GM23338 (cell line): ENCODE data around the gene TNFAIP8L3. TPM values are rescaled to one million over a fixed set of nuclear protein-coding genes. Genes with fewer than 3 reads are reported as not detected.

Source experiments
- CTCF ChIP-seq, 2 experiments: fragments of 200-600 bp in 1 of 2; sonication (generic) in 1 of 2; conservative IDR thresholded peaks; 2 replicates each; pipeline versions ENCODE4 v1.5.1 to v1.6.1; 2016 to 2017; ENCODE audit warnings: antibody characterized with exemption in 2 of 2, low read depth in 2 of 2, mild to moderate bottlenecking in 2 of 2, moderate library complexity in 1 of 2
- ETS1 ChIP-seq: IDR thresholded peaks from 2 replicates; pipeline ENCODE4 v1.6.1; 2016; ENCODE audit warnings: antibody characterized with exemption
- EZH2 ChIP-seq: fragments of 200-600 bp; sonication (generic); IDR thresholded peaks from one replicate; pipeline ENCODE4 v1.8.0; 2017; ENCODE audit warnings: antibody characterized with exemption, mild to moderate bottlenecking, low read depth; ENCODE audit not compliant: unreplicated experiment
- JUNB ChIP-seq: IDR thresholded peaks from one replicate; pipeline ENCODE4 v1.6.1; 2016; ENCODE audit warnings: antibody characterized with exemption; ENCODE audit not compliant: unreplicated experiment
- POLR2AphosphoS5 ChIP-seq: IDR thresholded peaks from 2 replicates; pipeline ENCODE4 v1.6.1; 2016; ENCODE audit warnings: antibody characterized with exemption, low read depth
- ZNF331 ChIP-seq: fragments of 250-450 bp; sonication (Bioruptor Pico); IDR thresholded peaks from 2 replicates; pipeline ENCODE4 v1.5.0; 2020; ENCODE audit warnings: low read depth, mild to moderate bottlenecking, moderate library complexity
- ZNF462 ChIP-seq: fragments of 250-450 bp; sonication (Bioruptor Pico); IDR thresholded peaks from 2 replicates; pipeline ENCODE4 v1.5.0; 2020; ENCODE audit warnings: mild to moderate bottlenecking, moderate library complexity
- polyA plus RNA-seq: library from polyadenylated mRNA; unstranded; fragments of >200 nt; fragmentation: Nextera tagmentation; extraction: Ambion mirVana; gene quantifications from 2 replicates; pipeline ENCODE4 v1.2.1, GENCODE V29; 2016
- total RNA-seq: library from RNA; depleted of rRNA; stranded (reverse); fragments of >200 nt; shearing (Covaris generic); gene quantifications from 2 replicates; pipeline ENCODE4 v1.2.3, GENCODE V29; 2014

The TNFAIP8L3 gene
- total and polyA plus RNA-seq, 2 experiments from 2014 or later: 0.23 to 0.31 TPM

GRCh38 chr15:51046799-51047449 lies 47.8 kb downstream of the TNFAIP8L3 start (continued):
- TF ChIP-seq ZNF462 (CRISPR knock-in tag): no peak
- no peak for TF ChIP-seq ZNF331
- no peak for TF ChIP-seq POLR2AphosphoS5
- no peak for TF ChIP-seq ETS1
- no peak for TF ChIP-seq EZH2
- no peak for TF ChIP-seq CTCF (conservative IDR thresholded peaks at IDR 0.05; ENCODE audit: low read depth in 2 of 2)
- TF ChIP-seq JUNB: no peak
